GM18508 (cell line): ENCODE data around the gene HSD17B12.

Source experiments
- ATAC-seq: cut with Tn5 transposase; IDR thresholded peaks from one replicate; pipeline ENCODE4 v1.9.1; 2021; ENCODE audit warnings: moderate number of reproducible peaks; ENCODE audit not compliant: insufficient read depth, unreplicated experiment

Gene HSD17B12

DNA sequence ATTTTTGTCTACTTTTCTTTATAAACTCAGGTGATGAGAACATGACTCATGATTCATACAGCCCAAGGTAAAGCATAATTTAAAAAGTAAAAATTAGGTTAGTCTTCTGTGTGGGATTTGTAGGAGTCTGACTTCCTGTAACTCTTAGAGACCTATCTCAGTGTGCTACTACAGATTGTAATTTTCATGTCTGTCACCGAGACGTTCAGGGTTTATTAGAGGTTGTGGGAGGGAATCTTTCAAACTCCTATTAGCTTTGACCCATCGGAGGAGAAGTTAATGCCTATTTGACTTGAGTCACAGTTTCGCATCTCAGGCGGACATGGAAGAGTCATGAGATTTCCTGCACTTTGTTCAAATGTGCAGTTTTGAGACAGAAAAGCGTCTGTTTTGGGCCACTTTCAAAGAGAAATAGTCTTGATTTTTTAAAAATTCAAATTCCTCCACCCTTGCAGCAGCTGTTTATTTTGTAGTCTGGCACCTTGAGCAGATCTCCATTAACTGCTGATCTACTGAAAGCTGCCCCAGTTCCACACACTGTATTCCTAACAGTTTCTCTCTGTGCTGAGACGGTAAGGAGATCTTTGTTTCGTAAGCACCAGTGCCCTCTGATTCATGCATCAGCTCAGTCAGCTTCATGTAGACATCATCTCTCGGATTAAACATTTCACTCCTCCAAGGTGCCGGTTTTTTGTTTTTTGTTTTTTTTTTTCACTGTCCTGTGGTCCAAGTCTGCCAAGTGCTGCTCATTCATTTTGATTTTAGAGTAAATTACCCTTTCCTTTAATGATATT lies 224.4 kb downstream of the HSD17B12 start:
- ATAC-seq, result no peak

GRCh38 chr11:43905813-43906241 lies 225.3 kb downstream of the HSD17B12 start:
- no peak for ATAC-seq
